GM12878 (cell line): ENCODE measurements around the gene BSND.

Experiments
- CBX5 ChIP-seq: sonication (generic); IDR thresholded peaks from 2 replicates; pipeline ENCODE4 v1.6.1; 2016; ENCODE audit warnings: low read depth, moderate library complexity, mild to moderate bottlenecking, inconsistent platforms
- CTCF ChIP-seq, 3 experiments: IDR thresholded peaks in 2 of 3; conservative IDR thresholded peaks in 1 of 3; 2 replicates each; pipeline ENCODE4 v1.5.1; 2011; ENCODE audit warnings: low read depth in 3 of 3, low read length in 3 of 3, mild to moderate bottlenecking in 3 of 3, control low read depth in 2 of 3, moderate library complexity in 2 of 3, inconsistent platforms in 1 of 3, mixed read lengths in 1 of 3; ENCODE audit not compliant: control insufficient read depth in 2 of 3, insufficient read depth in 1 of 3; ENCODE audit errors: extremely low read depth in 1 of 3
- ESRRA ChIP-seq: IDR thresholded peaks from 2 replicates; pipeline ENCODE4 v1.6.1; 2012; ENCODE audit warnings: mild to moderate bottlenecking, low read length, improper control_type of control experiment
- ETV6 ChIP-seq, 2 experiments: fragments of 450-650 bp in 1 of 2; IDR thresholded peaks in 1 of 2; conservative IDR thresholded peaks in 1 of 2; 2 replicates each; pipeline ENCODE4 v1.6.1; 2014; ENCODE audit warnings: antibody characterized with exemption in 1 of 2, borderline replicate concordance in 1 of 2, low read depth in 1 of 2, mild to moderate bottlenecking in 1 of 2, moderate library complexity in 1 of 2
- JUND ChIP-seq: IDR thresholded peaks from 2 replicates; pipeline ENCODE4 v1.6.1; 2012; ENCODE audit warnings: low read depth, mild to moderate bottlenecking, low read length, improper control_type of control experiment, moderate library complexity
- MXI1 ChIP-seq: fragments of 150-350 bp; IDR thresholded peaks from 2 replicates; pipeline ENCODE4 v1.6.1; 2011; ENCODE audit warnings: low read depth, mild to moderate bottlenecking, inconsistent platforms, low read length, improper control_type of control experiment
- MYB ChIP-seq: fragments of 150-350 bp; IDR thresholded peaks from 2 replicates; pipeline ENCODE4 v1.6.1; 2014; ENCODE audit warnings: mild to moderate bottlenecking, low read depth, low read length, borderline replicate concordance
- POLR2AphosphoS5 ChIP-seq: IDR thresholded peaks from 2 replicates; pipeline ENCODE4 v1.6.1; 2011; ENCODE audit warnings: mild to moderate bottlenecking, low read length, inconsistent platforms
- RAD21 ChIP-seq: IDR thresholded peaks from 2 replicates; pipeline ENCODE4 v1.6.1; 2011; ENCODE audit warnings: mild to moderate bottlenecking, low read depth, low read length, moderate library complexity; ENCODE audit not compliant: insufficient read depth
- USF2 ChIP-seq: IDR thresholded peaks from 2 replicates; pipeline ENCODE4 v1.6.1; 2011; ENCODE audit warnings: low read depth, low read length, improper control_type of control experiment, borderline replicate concordance
- ZNF217 ChIP-seq: fragments of 450-650 bp; IDR thresholded peaks from 2 replicates; pipeline ENCODE4 v1.6.1; 2017; ENCODE audit warnings: antibody characterized with exemption, mild to moderate bottlenecking

- TF ChIP-seq ETV6 (conservative IDR thresholded peaks at IDR 0.05 in 1 of 2, IDR thresholded peaks at IDR 0.05 in 1 of 2; ENCODE audit: borderline replicate concordance in 1 of 2, low read depth in 1 of 2) (no peak), POLR2AphosphoS5 (no peak), JUND (no peak), CBX5 (no peak), MXI1 (no peak), MYB (no peak), ZNF217 (no peak), CTCF (IDR thresholded peaks at IDR 0.05 in 2 of 3, conservative IDR thresholded peaks at IDR 0.05 in 1 of 3; ENCODE audit: control insufficient read depth in 2 of 3, extremely low read depth in 1 of 3, insufficient read depth in 1 of 3, low read depth in 3 of 3, low read length in 3 of 3) (no peak), RAD21 (no peak), USF2 (no peak), ESRRA (no peak)
Measured at GRCh38 chr1:54993140-54993539, 5.6 kb upstream of the BSND start.
